ENCODE measurements around the gene ADARB1. TPM values are rescaled to one million over a fixed set of nuclear protein-coding genes. Genes with fewer than 3 reads are reported as not detected.

ADARB1 gene
- total RNA-seq, 1 donor from 2014 or later, result 14.5 TPM

DNA sequence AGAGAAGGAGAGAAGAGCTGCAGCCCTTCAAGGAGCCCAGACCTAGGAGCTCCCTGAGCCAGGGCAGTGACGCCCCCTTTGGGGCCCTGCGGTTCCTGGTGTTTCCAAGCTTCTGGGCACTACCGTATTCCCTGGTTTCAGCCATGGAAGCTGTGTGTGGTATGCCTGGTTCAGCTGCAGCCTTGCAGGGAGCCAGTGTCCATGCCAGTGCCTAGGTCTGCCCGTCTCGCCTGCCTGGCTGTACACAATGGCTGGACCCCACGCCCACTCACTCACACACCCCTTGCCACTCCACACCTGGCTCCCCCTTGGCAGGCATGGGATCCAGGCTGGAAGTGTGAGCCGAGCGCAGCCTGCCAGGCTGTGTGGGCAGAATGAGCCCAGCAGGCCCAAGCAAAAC is 87.7 kb downstream of the ADARB1 start:
- Mint-ChIP-seq H3K9me3 (ENCODE audit: unreplicated experiment) (no peaks in the 10 kb centered on the region), H3K27me3 (ENCODE audit: unreplicated experiment) (peaks cover 9% of the 10 kb centered on the region), H3K4me1 (ENCODE audit: unreplicated experiment) (peaks cover 8% of the 10 kb centered on the region), H3K4me3 (ENCODE audit: unreplicated experiment) (no peak overlapping the region), H3K36me3 (ENCODE audit: low read depth, unreplicated experiment) (peaks cover 3% of the 10 kb centered on the region), H3K27ac (ENCODE audit: unreplicated experiment) (no peak overlapping the region)
- TF ChIP-seq, protein P1, sequence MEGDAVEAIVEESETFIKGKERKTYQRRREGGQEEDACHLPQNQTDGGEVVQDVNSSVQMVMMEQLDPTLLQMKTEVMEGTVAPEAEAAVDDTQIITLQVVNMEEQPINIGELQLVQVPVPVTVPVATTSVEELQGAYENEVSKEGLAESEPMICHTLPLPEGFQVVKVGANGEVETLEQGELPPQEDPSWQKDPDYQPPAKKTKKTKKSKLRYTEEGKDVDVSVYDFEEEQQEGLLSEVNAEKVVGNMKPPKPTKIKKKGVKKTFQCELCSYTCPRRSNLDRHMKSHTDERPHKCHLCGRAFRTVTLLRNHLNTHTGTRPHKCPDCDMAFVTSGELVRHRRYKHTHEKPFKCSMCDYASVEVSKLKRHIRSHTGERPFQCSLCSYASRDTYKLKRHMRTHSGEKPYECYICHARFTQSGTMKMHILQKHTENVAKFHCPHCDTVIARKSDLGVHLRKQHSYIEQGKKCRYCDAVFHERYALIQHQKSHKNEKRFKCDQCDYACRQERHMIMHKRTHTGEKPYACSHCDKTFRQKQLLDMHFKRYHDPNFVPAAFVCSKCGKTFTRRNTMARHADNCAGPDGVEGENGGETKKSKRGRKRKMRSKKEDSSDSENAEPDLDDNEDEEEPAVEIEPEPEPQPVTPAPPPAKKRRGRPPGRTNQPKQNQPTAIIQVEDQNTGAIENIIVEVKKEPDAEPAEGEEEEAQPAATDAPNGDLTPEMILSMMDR (IDR thresholded peaks at IDR 0.05; ENCODE audit: unreplicated experiment), result no peak
- DNase-seq (ENCODE audit: low spot score), result no peak

DNA sequence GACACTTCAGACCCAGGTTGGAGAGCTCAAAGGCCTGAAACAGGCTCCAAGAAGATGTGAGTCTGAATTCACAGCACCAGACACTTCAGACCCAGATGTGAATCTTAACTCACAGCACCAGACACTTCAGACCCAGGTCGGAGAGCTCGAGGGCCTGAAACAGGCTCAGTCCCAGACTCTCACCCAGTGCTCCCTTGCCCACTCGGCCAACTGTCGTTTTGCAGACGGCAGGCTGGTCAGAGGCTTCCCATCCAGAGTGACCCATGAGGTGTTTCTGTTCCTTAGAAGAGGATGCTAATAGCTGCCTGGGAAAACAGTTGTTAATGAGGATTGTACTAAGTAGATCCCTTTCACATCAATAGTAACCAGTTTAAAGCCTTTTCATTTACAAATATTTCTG is 88.4 kb downstream of the ADARB1 start:
- Mint-ChIP-seq H3K4me3 (ENCODE audit: unreplicated experiment) (no peak overlapping the region), H3K4me1 (ENCODE audit: unreplicated experiment) (peaks cover 6% of the 10 kb centered on the region), H3K27ac (ENCODE audit: unreplicated experiment) (no peak overlapping the region), H3K9me3 (ENCODE audit: unreplicated experiment) (no peaks in the 10 kb centered on the region), H3K27me3 (ENCODE audit: unreplicated experiment) (peaks cover 9% of the 10 kb centered on the region), H3K36me3 (ENCODE audit: low read depth, unreplicated experiment) (peaks cover 3% of the 10 kb centered on the region)
- DNase-seq (ENCODE audit: low spot score), result no peak
- TF ChIP-seq, protein P1 (IDR thresholded peaks at IDR 0.05; ENCODE audit: unreplicated experiment), result no peak

DNA sequence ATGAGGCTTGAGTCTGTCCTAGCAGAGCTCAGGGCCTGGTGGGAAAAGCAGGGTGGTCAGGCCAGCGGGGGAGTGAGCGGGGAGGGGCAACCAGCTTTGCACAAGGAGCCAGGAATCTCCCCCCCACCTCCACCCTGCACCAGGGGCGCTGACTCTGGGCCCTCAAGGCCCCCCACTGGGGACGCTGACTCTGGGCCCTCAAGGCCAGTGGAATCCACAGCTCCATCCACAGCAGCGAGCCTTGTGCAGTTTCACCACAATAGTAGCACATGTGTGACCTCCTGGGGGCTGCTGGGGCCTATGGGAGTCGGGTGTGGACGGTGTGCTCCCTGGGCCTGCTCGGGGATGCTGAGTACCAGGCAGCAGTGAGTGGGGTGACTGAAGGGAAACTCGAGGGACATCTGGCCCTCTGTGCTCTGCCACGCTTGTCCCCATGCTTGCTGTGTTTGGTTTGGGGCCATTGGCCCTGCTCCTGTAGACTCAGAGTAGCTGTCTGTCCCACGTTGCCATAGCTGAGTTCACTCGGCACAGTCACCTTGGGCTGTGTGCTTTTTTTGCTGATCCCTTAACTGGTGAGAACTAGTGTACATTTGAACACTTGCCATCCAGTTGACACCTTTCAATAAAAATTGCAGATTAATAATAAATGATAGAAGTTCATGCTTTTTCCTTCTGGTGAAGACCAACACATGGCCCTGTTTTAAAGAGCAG is 89.2 kb downstream of the ADARB1 start:
- Mint-ChIP-seq H3K27me3 (ENCODE audit: unreplicated experiment) (peaks cover 9% of the 10 kb centered on the region), H3K4me3 (ENCODE audit: unreplicated experiment) (peak overlapping the region; percentile 48), H3K27ac (ENCODE audit: unreplicated experiment) (peak overlapping the region; percentile 28), H3K36me3 (ENCODE audit: low read depth, unreplicated experiment) (peaks cover 3% of the 10 kb centered on the region), H3K4me1 (ENCODE audit: unreplicated experiment) (peaks cover 6% of the 10 kb centered on the region), H3K9me3 (ENCODE audit: unreplicated experiment) (no peaks in the 10 kb centered on the region)
- DNase-seq (ENCODE audit: low spot score), result no peak
- TF ChIP-seq, protein P1 (IDR thresholded peaks at IDR 0.05; ENCODE audit: unreplicated experiment), result no peak

DNA sequence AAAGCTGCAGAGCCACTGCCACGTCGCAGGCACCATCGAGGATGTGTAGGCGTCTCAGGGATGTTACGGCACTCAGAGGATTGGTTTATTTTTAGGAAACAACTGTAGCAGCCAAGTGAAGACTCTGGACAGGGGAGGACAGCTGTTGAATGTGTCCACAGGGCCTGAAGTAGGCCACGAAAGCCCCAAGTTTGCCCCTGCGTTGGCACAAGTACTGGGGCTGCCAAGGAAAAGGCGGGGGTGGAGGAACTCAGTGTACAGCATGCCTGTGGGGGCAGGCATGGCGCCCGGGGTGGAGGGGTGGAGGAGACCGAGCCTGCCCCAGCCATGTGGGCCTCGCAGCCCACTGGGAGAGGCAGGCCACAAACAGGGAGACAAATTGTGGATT is 89.7 kb downstream of the ADARB1 start:
- TF ChIP-seq, protein P1 (IDR thresholded peaks at IDR 0.05; ENCODE audit: unreplicated experiment), result no peak

DNA sequence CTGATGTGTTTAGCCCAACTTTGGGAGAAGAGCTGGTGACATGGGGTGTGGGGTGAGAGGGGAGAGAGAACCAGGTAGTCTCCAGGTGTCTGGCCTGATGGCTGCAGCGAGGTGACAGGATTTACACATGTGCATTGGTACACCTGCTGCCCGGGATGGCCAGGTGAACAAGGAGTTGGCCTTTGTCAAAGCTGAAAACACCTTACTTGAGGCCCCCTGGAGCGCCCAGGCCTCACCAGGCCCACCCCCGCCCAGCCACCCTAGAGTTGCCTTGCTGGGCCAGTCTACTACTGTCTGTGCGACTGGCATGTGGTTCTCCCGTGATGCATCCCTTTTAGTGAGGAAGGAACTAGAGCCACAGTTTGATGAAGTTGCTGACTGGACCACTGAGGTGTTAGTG is 90.5 kb downstream of the ADARB1 start:
- TF ChIP-seq, protein P1 (IDR thresholded peaks at IDR 0.05; ENCODE audit: unreplicated experiment), result no peak

More for the DNA sequence above, 89.7 kb downstream of the ADARB1 start:
- DNase-seq (ENCODE audit: low spot score), result no peak
- no peak overlapping the region for H3K4me3 Mint-ChIP-seq (ENCODE audit: unreplicated experiment)
- peaks cover 3% of the 10 kb centered on the region for H3K36me3 Mint-ChIP-seq (ENCODE audit: low read depth, unreplicated experiment)
- peaks cover 6% of the 10 kb centered on the region for H3K4me1 Mint-ChIP-seq (ENCODE audit: unreplicated experiment)
- peaks cover 7% of the 10 kb centered on the region for H3K27me3 Mint-ChIP-seq (ENCODE audit: unreplicated experiment)
- H3K9me3 Mint-ChIP-seq (ENCODE audit: unreplicated experiment), result no peaks in the 10 kb centered on the region
- H3K27ac Mint-ChIP-seq (ENCODE audit: unreplicated experiment), result peak overlapping the region; percentile 28

More for the DNA sequence above, 90.5 kb downstream of the ADARB1 start:
- peaks cover 3% of the 10 kb centered on the region for H3K36me3 Mint-ChIP-seq (ENCODE audit: low read depth, unreplicated experiment)
- H3K27ac Mint-ChIP-seq (ENCODE audit: unreplicated experiment), result no peak overlapping the region
- no peak for DNase-seq (ENCODE audit: low spot score)
- peaks cover 6% of the 10 kb centered on the region for H3K4me1 Mint-ChIP-seq (ENCODE audit: unreplicated experiment)
- peaks cover 7% of the 10 kb centered on the region for H3K27me3 Mint-ChIP-seq (ENCODE audit: unreplicated experiment)
- no peaks in the 10 kb centered on the region for H3K9me3 Mint-ChIP-seq (ENCODE audit: unreplicated experiment)
- no peak overlapping the region for H3K4me3 Mint-ChIP-seq (ENCODE audit: unreplicated experiment)

Data from endothelial cell (in vitro differentiated cells).